Panc1 (cell line): ENCODE results near the gene CD34. TPM values are rescaled to one million over a fixed set of nuclear protein-coding genes. Genes with fewer than 3 reads are reported as not detected.

Experiments
- ATAC-seq: fragments of 200-7000 bp; cut with Tn5 transposase; 2 replicates; pipeline ENCODE4 v1.9.1; 2020; ENCODE audit warnings: mild to moderate bottlenecking, moderate library complexity
- BruUV-seq: library from RNA; stranded (reverse); fragments of 400-500 nt; replicated peaks from 2 replicates; lab custom pipeline; 2021; lab: Mats Ljungman, UMichigan
- CTCF ChIA-PET: fragments of 300-600 bp; sonication (Branson Sonifier 250); formaldehyde crosslinking; loops from one replicate; lab custom pipeline; 2022; ENCODE audit warnings: antibody characterized with exemption; lab: Charles Lee
- POLR2A ChIA-PET: fragments of 300-600 bp; sonication (Branson Sonifier 250); formaldehyde crosslinking; loops from one replicate; lab custom pipeline; 2022; ENCODE audit warnings: antibody characterized with exemption; lab: Charles Lee
- DNase-seq: peaks from one replicate; pipeline ENCODE4 v3.0.0-alpha.2; 2010; ENCODE audit warnings: low read depth, low spot score
- H3K27ac ChIP-seq: 2 replicates; pipeline ENCODE4 v1.5.1; 2011; ENCODE audit warnings: mild to moderate bottlenecking, low read length, inconsistent platforms
- H3K27me3 ChIP-seq: fragments of 200-500 bp; sonication (Bioruptor generic); 2 replicates; pipeline ENCODE4 v1.6.0; 2014; ENCODE audit warnings: low read length, inconsistent platforms; ENCODE audit not compliant: control insufficient read depth, insufficient read depth
- H3K36me3 ChIP-seq: fragments of 200-500 bp; sonication (Bioruptor generic); 2 replicates; pipeline ENCODE4 v1.5.1; 2014; ENCODE audit warnings: inconsistent platforms, mild to moderate bottlenecking, low read length, moderate library complexity; ENCODE audit not compliant: control insufficient read depth, insufficient read depth
- H3K4me1 ChIP-seq: 2 replicates; pipeline ENCODE4 v1.5.1; 2011; ENCODE audit warnings: inconsistent platforms, mild to moderate bottlenecking, low read length, moderate library complexity; ENCODE audit not compliant: control insufficient read depth, insufficient read depth
- H3K4me3 ChIP-seq, 2 experiments: 2 replicates each; pipeline ENCODE4 v1.5.1; 2011 to 2012; ENCODE audit warnings: low read depth in 2 of 2, low read length in 2 of 2, mild to moderate bottlenecking in 2 of 2, inconsistent platforms in 1 of 2, moderate library complexity in 1 of 2
- H3K9me3 ChIP-seq: fragments of 200-500 bp; sonication (Bioruptor generic); 2 replicates; pipeline ENCODE4 v1.5.1; 2014; ENCODE audit warnings: low read depth, mild to moderate bottlenecking, inconsistent platforms, low read length, moderate library complexity; ENCODE audit not compliant: control insufficient read depth, insufficient read depth
- POLR2AphosphoS5 ChIP-seq: IDR thresholded peaks from 2 replicates; pipeline ENCODE4 v1.6.1; 2012; ENCODE audit warnings: mild to moderate bottlenecking, low read depth, low read length, moderate library complexity
- SIN3A ChIP-seq: IDR thresholded peaks from 2 replicates; pipeline ENCODE4 v1.6.1; 2012; ENCODE audit warnings: low read depth, mild to moderate bottlenecking, low read length, moderate library complexity, borderline replicate concordance; ENCODE audit not compliant: insufficient read depth
- TCF7L2 ChIP-seq: IDR thresholded peaks from 2 replicates; pipeline ENCODE4 v1.6.1; 2011; ENCODE audit warnings: mild to moderate bottlenecking, low read depth, low read length, inconsistent platforms
- in situ Hi-C: cut with HindIII; loops from 2 replicates; pipeline ENCODE4 v1.10.0; 2016; ENCODE audit warnings: low sequenced_read_pairs, low pct_unique_long_range_greater_than_20kb
- intact Hi-C: fragments of 100-400 bp; cut with micrococcal nuclease; formaldehyde crosslinking; loops from one replicate; pipeline ENCODE4 v1.10.0; 2022; ENCODE audit not compliant: unreplicated experiment
- total RNA-seq: library from RNA; stranded (reverse); gene quantifications from one replicate; pipeline ENCODE4 v1.2.1, GENCODE V29; 2021; ENCODE audit not compliant: unreplicated experiment
- TF ChIP-seq, protein P1 (sequence below), 2 experiments: IDR thresholded peaks; 2 replicates each; pipeline ENCODE4 v1.6.1; 2011 to 2012; ENCODE audit warnings: low read depth in 2 of 2, control low read depth in 1 of 2, low read length in 1 of 2, mild to moderate bottlenecking in 1 of 2, moderate library complexity in 1 of 2; ENCODE audit not compliant: insufficient read depth in 1 of 2
- TF ChIP-seq, protein P2 (sequence below): fragments of 450-650 bp; IDR thresholded peaks from 2 replicates; pipeline ENCODE4 v1.5.1; 2017; ENCODE audit warnings: mild to moderate bottlenecking

Gene CD34
- total RNA-seq, 1 experiment from 2014 or later, result 0.15 TPM

DNA sequence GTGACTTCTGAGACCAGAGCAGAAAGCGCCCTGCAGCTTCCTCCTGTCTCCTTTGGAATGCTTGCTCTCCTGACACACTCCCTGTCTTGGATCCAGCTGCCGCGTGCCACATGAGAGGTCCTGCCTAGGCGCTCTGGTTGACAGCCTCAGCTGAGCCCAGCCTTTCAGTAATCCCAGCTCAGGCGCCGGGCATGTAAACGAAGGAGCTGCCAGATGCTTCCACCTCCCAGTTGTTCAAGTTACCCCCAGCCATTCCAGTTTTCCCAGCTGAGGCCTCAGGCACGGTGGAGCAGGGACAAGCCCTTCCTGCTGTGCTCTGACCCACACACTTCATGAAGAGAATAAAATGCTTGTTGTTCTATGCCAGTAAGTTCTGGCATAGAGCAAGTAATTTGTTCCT is 14.3 kb upstream of the CD34 start:
- ATAC-seq, result no peak
- TF ChIP-seq, protein P1, sequence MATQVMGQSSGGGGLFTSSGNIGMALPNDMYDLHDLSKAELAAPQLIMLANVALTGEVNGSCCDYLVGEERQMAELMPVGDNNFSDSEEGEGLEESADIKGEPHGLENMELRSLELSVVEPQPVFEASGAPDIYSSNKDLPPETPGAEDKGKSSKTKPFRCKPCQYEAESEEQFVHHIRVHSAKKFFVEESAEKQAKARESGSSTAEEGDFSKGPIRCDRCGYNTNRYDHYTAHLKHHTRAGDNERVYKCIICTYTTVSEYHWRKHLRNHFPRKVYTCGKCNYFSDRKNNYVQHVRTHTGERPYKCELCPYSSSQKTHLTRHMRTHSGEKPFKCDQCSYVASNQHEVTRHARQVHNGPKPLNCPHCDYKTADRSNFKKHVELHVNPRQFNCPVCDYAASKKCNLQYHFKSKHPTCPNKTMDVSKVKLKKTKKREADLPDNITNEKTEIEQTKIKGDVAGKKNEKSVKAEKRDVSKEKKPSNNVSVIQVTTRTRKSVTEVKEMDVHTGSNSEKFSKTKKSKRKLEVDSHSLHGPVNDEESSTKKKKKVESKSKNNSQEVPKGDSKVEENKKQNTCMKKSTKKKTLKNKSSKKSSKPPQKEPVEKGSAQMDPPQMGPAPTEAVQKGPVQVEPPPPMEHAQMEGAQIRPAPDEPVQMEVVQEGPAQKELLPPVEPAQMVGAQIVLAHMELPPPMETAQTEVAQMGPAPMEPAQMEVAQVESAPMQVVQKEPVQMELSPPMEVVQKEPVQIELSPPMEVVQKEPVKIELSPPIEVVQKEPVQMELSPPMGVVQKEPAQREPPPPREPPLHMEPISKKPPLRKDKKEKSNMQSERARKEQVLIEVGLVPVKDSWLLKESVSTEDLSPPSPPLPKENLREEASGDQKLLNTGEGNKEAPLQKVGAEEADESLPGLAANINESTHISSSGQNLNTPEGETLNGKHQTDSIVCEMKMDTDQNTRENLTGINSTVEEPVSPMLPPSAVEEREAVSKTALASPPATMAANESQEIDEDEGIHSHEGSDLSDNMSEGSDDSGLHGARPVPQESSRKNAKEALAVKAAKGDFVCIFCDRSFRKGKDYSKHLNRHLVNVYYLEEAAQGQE (IDR thresholded peaks at IDR 0.05; ENCODE audit: insufficient read depth in 1 of 2, low read depth in 2 of 2, low read length in 1 of 2), result no peak
- TF ChIP-seq TCF7L2 (no peak), POLR2AphosphoS5 (no peak), SIN3A (no peak)
- TF ChIP-seq, protein P2, sequence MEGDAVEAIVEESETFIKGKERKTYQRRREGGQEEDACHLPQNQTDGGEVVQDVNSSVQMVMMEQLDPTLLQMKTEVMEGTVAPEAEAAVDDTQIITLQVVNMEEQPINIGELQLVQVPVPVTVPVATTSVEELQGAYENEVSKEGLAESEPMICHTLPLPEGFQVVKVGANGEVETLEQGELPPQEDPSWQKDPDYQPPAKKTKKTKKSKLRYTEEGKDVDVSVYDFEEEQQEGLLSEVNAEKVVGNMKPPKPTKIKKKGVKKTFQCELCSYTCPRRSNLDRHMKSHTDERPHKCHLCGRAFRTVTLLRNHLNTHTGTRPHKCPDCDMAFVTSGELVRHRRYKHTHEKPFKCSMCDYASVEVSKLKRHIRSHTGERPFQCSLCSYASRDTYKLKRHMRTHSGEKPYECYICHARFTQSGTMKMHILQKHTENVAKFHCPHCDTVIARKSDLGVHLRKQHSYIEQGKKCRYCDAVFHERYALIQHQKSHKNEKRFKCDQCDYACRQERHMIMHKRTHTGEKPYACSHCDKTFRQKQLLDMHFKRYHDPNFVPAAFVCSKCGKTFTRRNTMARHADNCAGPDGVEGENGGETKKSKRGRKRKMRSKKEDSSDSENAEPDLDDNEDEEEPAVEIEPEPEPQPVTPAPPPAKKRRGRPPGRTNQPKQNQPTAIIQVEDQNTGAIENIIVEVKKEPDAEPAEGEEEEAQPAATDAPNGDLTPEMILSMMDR, result no peak
- peaks cover 3% of the 10 kb centered on the region; the same call in 1 of the 2 replicates for H3K27me3 ChIP-seq
- DNase-seq, result no peak
- H3K4me1 ChIP-seq, result no peaks in the 10 kb centered on the region
- intact Hi-C loops, result no loop called here
- ChIA-PET POLR2A (no interaction called here), CTCF (no interaction called here)
- H3K36me3 ChIP-seq, result no peaks in the 10 kb centered on the region
- H3K9me3 ChIP-seq, result no peaks in the 10 kb centered on the region
- H3K27ac ChIP-seq, result no peak overlapping the region
- H3K4me3 ChIP-seq, result no peak overlapping the region
- BruUV-seq, result no TSS peak
- in situ Hi-C loops, result no loop called here

DNA sequence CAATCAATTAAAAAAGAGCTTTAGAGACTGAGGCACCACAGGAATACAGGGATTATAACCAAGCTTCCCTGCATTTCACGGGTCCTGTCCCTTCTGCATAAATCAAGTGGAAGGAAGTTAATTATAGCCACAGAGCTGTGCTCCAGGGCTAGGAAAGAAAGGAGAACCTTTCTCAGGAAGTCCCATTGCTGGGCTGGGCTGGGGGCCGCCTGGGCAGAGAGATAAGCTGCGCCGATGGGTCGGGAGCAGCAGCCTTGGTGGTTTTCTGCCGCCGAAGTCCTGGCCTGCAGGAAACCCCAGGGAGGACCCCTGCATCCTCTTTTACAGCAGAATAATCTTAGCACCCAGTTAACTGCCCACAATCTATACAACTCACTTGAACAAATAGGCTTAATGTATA is 12.6 kb upstream of the CD34 start:
- TF ChIP-seq, protein P1 (IDR thresholded peaks at IDR 0.05; ENCODE audit: insufficient read depth in 1 of 2, low read depth in 2 of 2, low read length in 1 of 2), result no peak
- TF ChIP-seq, protein P2, result no peak
- no peak for TF ChIP-seq TCF7L2
- no peak for TF ChIP-seq SIN3A
- no peak for TF ChIP-seq POLR2AphosphoS5
- no peaks in the 10 kb centered on the region for H3K4me1 ChIP-seq
- POLR2A ChIA-PET, result no interaction called here
- peaks cover 3% of the 10 kb centered on the region; the same call in 1 of the 2 replicates for H3K27me3 ChIP-seq
- no TSS peak for BruUV-seq
- in situ Hi-C loops, result no loop called here
- H3K36me3 ChIP-seq, result no peaks in the 10 kb centered on the region
- ATAC-seq (no peak), DNase-seq (no peak)
- no peak overlapping the region for H3K4me3 ChIP-seq
- H3K9me3 ChIP-seq, result no peaks in the 10 kb centered on the region
- CTCF ChIA-PET, result no interaction called here
- no peak overlapping the region for H3K27ac ChIP-seq
- intact Hi-C loops, result no loop called here
